Glutamatergic neuron (in vitro differentiated cells): Measurements from ENCODE around the gene OLFM2. TPM values are rescaled to one million over a fixed set of nuclear protein-coding genes. Genes with fewer than 3 reads are reported as not detected.

Source experiments
- DNase-seq: peaks from one replicate; pipeline ENCODE4 v3.0.0; 2022
- H3K27ac Mint-ChIP-seq: one replicate; pipeline ENCODE4 v1.8.0; 2020; ENCODE audit warnings: mild to moderate bottlenecking, mixed read lengths, inconsistent platforms; ENCODE audit not compliant: unreplicated experiment
- H3K27me3 Mint-ChIP-seq: one replicate; pipeline ENCODE4 v1.8.0; 2020; ENCODE audit warnings: mild to moderate bottlenecking, moderate library complexity, mixed read lengths, inconsistent platforms; ENCODE audit not compliant: unreplicated experiment
- H3K36me3 Mint-ChIP-seq: one replicate; pipeline ENCODE4 v1.8.0; 2020; ENCODE audit warnings: mild to moderate bottlenecking, mixed read lengths, inconsistent platforms; ENCODE audit not compliant: unreplicated experiment
- H3K4me1 Mint-ChIP-seq: one replicate; pipeline ENCODE4 v1.8.0; 2020; ENCODE audit warnings: mild to moderate bottlenecking, low read depth, mixed read lengths, inconsistent platforms; ENCODE audit not compliant: unreplicated experiment
- H3K4me3 Mint-ChIP-seq: one replicate; pipeline ENCODE4 v1.8.0; 2020; ENCODE audit warnings: mild to moderate bottlenecking, mixed read lengths, inconsistent platforms; ENCODE audit not compliant: unreplicated experiment
- H3K9me3 Mint-ChIP-seq: one replicate; pipeline ENCODE4 v1.8.0; 2020; ENCODE audit warnings: mild to moderate bottlenecking, moderate library complexity, mixed read lengths, inconsistent platforms; ENCODE audit not compliant: unreplicated experiment
- CTCF ChIP-seq: fragments of 200-600 bp; sonication (generic); IDR thresholded peaks from one replicate; pipeline ENCODE4 v1.5.0; 2021; ENCODE audit not compliant: partially characterized antibody, unreplicated experiment
- total RNA-seq: library from RNA; stranded (reverse); fragmentation: NEBNext Ultra II Directional; extraction: Animal tissue kit (Norgen Biotek cat#: 25700); gene quantifications from one replicate; pipeline ENCODE4 v1.2.1, GENCODE V29; 2021; ENCODE audit not compliant: unreplicated experiment

OLFM2 gene
- total RNA-seq, 1 donor from 2014 or later, result 19.5 TPM

- no peak overlapping the region for H3K27ac Mint-ChIP-seq
- H3K36me3 Mint-ChIP-seq, result no peaks in the 10 kb centered on the region
- TF ChIP-seq CTCF, result no peak
- no peak overlapping the region for H3K4me3 Mint-ChIP-seq
- H3K4me1 Mint-ChIP-seq, result no peaks in the 10 kb centered on the region
- peaks cover 1% of the 10 kb centered on the region for H3K9me3 Mint-ChIP-seq
- DNase-seq, result no peak
- peaks cover 16% of the 10 kb centered on the region for H3K27me3 Mint-ChIP-seq
These were observed 29.7 kb upstream of the OLFM2 start for GRCh38 chr19:9966024-9966423.

GRCh38 chr19:9962623-9963290 is 26.4 kb upstream of the OLFM2 start:
- Mint-ChIP-seq H3K4me1 (no peaks in the 10 kb centered on the region), H3K9me3 (peaks cover 1% of the 10 kb centered on the region), H3K27ac (no peak overlapping the region), H3K4me3 (no peak overlapping the region), H3K27me3 (peaks cover 12% of the 10 kb centered on the region), H3K36me3 (no peaks in the 10 kb centered on the region)
- no peak for TF ChIP-seq CTCF
- DNase-seq, result no peak

GRCh38 chr19:9961103-9961502 is 24.8 kb upstream of the OLFM2 start:
- H3K27ac Mint-ChIP-seq, result no peak overlapping the region
- TF ChIP-seq CTCF, result no peak
- no peaks in the 10 kb centered on the region for H3K36me3 Mint-ChIP-seq
- H3K4me1 Mint-ChIP-seq, result no peaks in the 10 kb centered on the region
- H3K4me3 Mint-ChIP-seq, result no peak overlapping the region
- H3K9me3 Mint-ChIP-seq, result no peaks in the 10 kb centered on the region
- H3K27me3 Mint-ChIP-seq, result peaks cover 7% of the 10 kb centered on the region
- no peak for DNase-seq

- no peaks in the 10 kb centered on the region for H3K9me3 Mint-ChIP-seq
- DNase-seq, result no peak
- H3K4me3 Mint-ChIP-seq, result no peak overlapping the region
- H3K36me3 Mint-ChIP-seq, result no peaks in the 10 kb centered on the region
- TF ChIP-seq CTCF, result no peak
- H3K27ac Mint-ChIP-seq, result no peak overlapping the region
- no peaks in the 10 kb centered on the region for H3K27me3 Mint-ChIP-seq
- H3K4me1 Mint-ChIP-seq, result no peaks in the 10 kb centered on the region
These were observed 22.1 kb upstream of the OLFM2 start for GRCh38 chr19:9958379-9958821.

- TF ChIP-seq CTCF, result no peak
- DNase-seq, result no peak
- H3K4me3 Mint-ChIP-seq, result no peak overlapping the region
- no peak overlapping the region for H3K27ac Mint-ChIP-seq
- no peaks in the 10 kb centered on the region for H3K4me1 Mint-ChIP-seq
- H3K36me3 Mint-ChIP-seq, result no peaks in the 10 kb centered on the region
- H3K27me3 Mint-ChIP-seq, result peaks cover 2% of the 10 kb centered on the region
- no peaks in the 10 kb centered on the region for H3K9me3 Mint-ChIP-seq
These were observed 20.6 kb upstream of the OLFM2 start for GRCh38 chr19:9956956-9957355.
